ENCODE data around the gene HMGN4. TPM values are rescaled to one million over a fixed set of nuclear protein-coding genes. Genes with fewer than 3 reads are reported as not detected.

The HMGN4 gene
- total RNA-seq, 4 donors from 2014 or later = 35.4 to 66.4 (median 57.7) TPM

DNA sequence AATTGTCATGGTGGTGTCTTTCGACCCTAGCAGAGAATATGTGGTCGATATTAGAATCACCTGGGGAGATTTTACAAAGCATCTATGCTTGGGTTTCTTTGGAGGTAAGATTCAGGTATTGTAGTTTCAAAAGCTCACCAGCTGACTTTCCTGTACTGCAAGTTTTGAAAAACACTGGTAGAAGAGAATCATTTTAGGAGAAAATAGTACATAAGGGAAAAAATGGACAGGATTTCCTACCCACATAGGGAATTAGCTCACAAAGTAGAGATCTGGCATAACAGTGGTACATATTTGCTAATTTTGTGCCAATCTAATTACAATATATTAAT, 31.2 kb downstream of the HMGN4 start:
- no peak for TF ChIP-seq CTCF (IDR thresholded peaks at IDR 0.05; ENCODE audit: low read depth)

GRCh38 chr6:26570027-26570809, 32.1 kb downstream of the HMGN4 start:
- no peak for TF ChIP-seq CTCF (IDR thresholded peaks at IDR 0.05; ENCODE audit: low read depth)

DNA sequence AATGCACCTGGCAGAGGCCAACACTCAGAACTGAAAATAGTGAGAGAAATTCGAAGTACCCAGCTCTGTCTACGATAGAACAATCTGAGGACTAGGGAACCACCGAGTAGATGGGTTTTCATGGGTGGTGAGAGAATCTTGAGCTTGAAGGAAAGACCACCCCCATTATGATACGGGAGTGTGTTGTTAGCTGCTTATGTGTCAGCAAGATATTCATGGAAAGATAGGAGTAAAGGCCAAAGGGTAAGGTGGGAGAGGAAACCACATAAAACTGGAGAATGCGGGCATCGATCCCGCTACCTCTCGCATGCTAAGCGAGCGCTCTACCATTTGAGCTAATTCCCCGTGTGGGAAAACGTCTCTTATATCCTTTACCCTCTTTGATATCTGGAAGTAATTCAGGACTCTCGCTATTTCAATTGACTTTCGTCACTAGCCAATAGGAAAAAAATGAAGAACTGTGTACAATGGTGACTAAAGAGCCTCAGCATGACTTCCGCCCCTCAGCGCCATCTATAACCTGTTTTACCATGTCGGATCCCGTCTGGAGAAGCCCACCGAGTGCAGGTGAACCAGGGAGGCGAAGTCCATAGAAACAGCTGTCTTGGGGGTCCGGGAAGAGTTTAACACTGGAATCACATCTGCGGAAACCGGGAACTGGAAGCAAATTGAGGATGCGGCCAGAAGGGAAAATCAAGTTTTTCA, 33.6 kb downstream of the HMGN4 start:
- TF ChIP-seq CTCF (IDR thresholded peaks at IDR 0.05; ENCODE audit: low read depth) = no peak

- TF ChIP-seq CTCF (IDR thresholded peaks at IDR 0.05; ENCODE audit: low read depth) = no peak
These were observed 37.4 kb downstream of the HMGN4 start for GRCh38 chr6:26575494-26575939.

- no peak for TF ChIP-seq CTCF (IDR thresholded peaks at IDR 0.05; ENCODE audit: low read depth)
These were observed 38.3 kb downstream of the HMGN4 start for GRCh38 chr6:26576407-26576843.

DNA sequence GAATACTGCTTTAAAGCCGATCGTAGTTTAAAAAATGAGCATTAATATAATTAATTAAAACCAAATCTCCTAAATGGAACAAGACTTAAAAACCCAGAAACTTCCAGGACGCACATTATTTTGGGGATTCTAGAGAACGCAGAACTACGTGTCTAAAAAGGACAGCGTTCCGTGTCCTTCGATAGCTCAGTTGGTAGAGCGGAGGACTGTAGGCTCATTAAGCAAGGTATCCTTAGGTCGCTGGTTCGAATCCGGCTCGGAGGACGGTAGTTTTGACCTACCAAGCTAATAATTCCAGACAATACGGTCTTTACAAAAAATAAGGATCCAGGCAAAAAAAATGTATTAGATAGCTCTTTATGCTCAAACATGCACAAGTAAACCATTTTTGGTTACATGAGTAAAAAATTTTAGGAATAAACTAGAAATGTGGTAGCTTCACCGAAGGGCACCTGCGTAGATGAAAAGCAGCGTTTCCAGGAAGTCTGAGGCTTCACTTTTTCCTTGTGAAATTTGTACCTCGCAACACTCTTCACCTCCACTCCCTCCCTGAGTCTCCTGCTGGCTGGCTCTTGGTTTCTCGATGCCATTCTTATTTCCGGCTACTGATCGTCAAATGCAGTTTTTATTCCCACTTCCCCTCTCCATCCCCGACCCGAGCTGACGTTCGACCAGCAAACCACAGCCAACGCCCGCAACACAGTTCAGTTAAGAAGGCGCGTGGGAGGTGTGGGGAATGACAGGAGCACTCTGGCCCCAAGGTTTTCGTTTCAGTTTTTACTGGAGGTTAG, 39.0 kb downstream of the HMGN4 start:
- TF ChIP-seq CTCF (IDR thresholded peaks at IDR 0.05; ENCODE audit: low read depth) = no peak

- TF ChIP-seq CTCF (IDR thresholded peaks at IDR 0.05; ENCODE audit: low read depth) = no peak
These were observed 39.5 kb downstream of the HMGN4 start for GRCh38 chr6:26577720-26578072.

All from subcutaneous adipose tissue (tissue), 4 donors.